ENCODE data around the gene WWOX.
A peak's percentile ranks its signal among the peaks of the same experiment; 100 is the strongest.

The WWOX gene

GRCh38 chr16:78306361-78306760 lies 206.9 kb downstream of the WWOX start:
- no peak for ATAC-seq

DNA sequence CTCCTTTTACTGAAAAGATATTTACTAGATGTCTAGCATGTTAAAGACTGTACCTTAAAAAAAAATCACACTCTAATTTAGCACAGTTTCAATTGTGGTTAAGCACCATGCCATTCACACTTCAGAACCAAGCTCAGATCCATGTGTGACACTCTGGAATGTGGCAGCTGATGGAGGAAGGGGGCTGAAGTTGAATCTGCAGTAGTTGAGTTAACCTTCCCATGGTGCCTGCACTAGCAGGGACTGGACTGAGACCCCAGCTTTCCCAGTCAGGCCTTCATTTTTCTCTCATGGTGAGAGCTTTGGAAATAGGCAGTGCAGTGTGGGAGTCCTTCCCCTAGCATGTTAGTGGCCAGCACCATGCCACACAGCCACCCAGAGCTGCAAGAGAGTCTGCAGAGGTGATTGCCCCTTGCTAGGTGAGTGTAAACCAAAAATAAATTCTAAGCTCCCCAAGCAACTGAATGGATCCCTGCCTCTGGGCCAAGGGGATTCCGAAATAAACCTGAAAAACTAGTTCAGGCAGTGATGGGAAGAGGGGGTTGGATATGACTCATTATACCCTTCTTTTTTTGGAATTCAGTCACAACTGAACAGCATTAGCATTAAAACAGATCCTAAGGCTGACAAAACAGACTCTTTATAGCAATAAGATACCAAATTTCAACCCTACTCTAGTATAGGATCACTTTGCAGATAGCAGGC lies 208.5 kb downstream of the WWOX start:
- no peak for ATAC-seq

DNA sequence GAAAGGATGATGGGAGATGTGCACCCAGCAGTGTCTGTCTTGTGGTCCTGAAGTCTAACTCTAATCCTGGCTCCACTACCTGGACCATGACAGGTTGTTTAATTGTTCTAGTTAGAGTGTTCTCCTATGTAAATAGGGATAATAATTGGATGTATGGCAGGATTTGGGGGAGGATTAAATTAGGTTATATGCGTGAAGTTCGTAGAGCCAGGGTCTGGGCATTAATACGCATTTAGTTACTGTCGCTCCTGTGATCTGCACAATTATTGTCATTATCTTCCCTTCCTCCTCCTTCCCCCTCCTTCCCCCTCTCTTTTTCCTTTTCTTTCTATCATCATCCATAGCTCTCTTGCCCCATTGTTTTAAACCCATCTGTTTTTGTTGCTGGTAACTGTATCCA lies 210.3 kb downstream of the WWOX start:
- no peak for ATAC-seq

- ATAC-seq, result no peak
These were observed 210.7 kb downstream of the WWOX start for GRCh38 chr16:78310196-78310595.

- peak in 1 of 2 donors; percentile 32 for ATAC-seq
These were observed 211.6 kb downstream of the WWOX start for GRCh38 chr16:78310990-78311561.

DNA sequence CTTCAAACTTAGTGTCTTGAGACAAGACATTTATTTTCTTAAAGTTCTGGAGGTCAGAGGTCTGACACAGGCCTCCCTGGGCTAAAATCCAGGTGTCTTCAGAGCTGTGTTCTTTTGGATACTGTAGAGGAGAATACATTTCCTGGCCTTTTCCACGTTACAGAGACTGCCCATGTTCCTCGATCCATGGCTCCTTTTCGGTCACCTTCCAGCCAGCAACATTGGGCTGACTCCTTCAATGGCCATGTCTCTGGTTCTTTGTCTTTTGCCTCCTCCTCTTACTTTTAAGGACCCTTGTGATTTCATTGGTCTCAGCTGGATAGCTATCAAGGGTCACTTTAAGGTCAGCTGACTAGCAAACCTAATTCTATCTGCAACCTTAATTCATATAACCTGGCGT lies 212.4 kb downstream of the WWOX start:
- no peak for ATAC-seq

GRCh38 chr16:78317564-78318240 lies 218.2 kb downstream of the WWOX start:
- ATAC-seq, result no peak

- ATAC-seq, result no peak
These were observed 222.3 kb downstream of the WWOX start for GRCh38 chr16:78321620-78322360.

- no peak for ATAC-seq
These were observed 223.9 kb downstream of the WWOX start for GRCh38 chr16:78323315-78323714.

GRCh38 chr16:78324649-78325285 lies 225.3 kb downstream of the WWOX start:
- ATAC-seq, result no peak

- no peak for ATAC-seq
These were observed 226.3 kb downstream of the WWOX start for GRCh38 chr16:78325468-78326352.

- ATAC-seq, result no peak
These were observed 227.3 kb downstream of the WWOX start for GRCh38 chr16:78326731-78327130.

- ATAC-seq, result no peak
These were observed 232.3 kb downstream of the WWOX start for GRCh38 chr16:78331731-78332130.

DNA sequence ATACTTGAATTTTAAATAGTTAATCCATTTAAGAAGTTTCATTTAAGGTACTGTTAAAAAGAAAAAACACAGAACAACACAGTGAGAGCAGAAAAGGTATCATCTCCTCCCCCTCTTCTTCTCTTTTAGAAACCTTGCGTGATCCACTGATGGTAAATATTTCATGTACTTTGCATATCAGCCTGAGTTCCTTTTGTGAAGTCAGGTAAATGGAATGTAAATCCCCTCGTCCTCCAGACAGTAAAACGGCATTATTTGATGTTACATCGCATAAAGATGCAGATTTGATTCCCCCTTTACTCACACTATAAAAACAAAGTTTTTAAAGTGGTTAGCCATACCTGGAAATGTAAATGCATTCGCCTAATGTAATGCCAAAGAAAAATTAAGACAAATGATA lies 234.4 kb downstream of the WWOX start:
- ATAC-seq, result no peak

DNA sequence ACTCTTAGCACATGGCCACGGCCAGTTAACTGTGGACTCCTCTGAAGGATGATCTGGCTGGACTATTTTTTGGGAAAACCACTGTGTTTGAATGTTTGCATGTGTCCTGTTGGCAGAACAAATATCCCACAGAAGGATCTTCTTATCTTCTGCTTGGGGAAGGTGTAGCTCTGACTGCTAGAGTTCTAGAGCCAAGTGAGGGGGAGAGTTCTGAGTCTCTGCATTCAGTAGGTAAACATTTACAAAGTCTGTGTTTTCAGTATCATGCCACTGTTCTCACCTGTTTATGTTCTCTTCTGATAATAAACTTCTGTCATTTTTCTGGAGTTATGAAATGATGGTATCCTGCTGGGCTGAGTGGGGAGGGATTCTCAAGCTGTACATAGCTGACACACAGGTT lies 241.1 kb downstream of the WWOX start:
- no peak for ATAC-seq

- ATAC-seq, result no peak
These were observed 248.6 kb downstream of the WWOX start for GRCh38 chr16:78348068-78348467.

- no peak for ATAC-seq
These were observed 249.4 kb downstream of the WWOX start for GRCh38 chr16:78348886-78349285.

GRCh38 chr16:78352184-78352583 lies 252.7 kb downstream of the WWOX start:
- no peak for ATAC-seq

GRCh38 chr16:78353640-78354275 lies 254.3 kb downstream of the WWOX start:
- ATAC-seq, result no peak

DNA sequence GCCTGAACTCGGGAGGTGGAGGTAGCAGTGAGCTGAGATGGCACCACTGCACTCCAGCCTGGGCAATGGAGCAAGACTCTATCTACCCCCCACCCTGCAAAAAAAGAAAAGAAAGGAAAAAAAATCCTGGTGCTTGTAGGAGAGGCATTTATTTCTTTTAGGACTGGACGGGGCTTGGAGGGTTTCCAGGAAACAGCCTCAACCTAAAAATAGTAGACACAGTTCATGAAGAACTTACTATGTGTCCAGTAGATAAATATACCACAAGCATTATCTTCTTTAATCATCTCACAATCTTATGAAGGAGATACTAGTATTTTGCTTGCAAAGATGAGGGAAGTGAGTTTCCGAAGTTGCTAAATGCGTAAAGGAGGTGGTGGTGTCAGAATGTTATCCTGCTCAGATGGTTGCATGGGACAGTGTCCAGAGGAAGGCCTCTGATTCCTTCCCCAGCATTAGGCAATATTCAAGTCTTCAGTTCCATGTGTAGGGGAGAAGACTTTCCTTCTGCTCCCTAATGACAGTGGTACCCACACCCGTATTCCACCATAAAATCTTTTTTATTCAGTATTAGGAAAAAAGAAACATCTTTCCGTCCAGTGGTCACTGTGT lies 263.2 kb downstream of the WWOX start:
- ATAC-seq, result no peak
